ENCODE measurements around the gene ANKRD30B. TPM values are rescaled to one million over a fixed set of nuclear protein-coding genes. Genes with fewer than 3 reads are reported as not detected.
"Not testable (repeated sequence)": the region's sequence is repeated elsewhere in the genome, so short reads cannot be mapped to it uniquely, and the experiment has no call there.

The ANKRD30B gene
- total RNA-seq, 2 experiments from 2014 or later = not detected

- DNase-seq; CTCF ChIA-PET; H3K9me3 Mint-ChIP-seq; H3K27me3 Mint-ChIP-seq; H3K27ac Mint-ChIP-seq; H3K36me3 Mint-ChIP-seq (ENCODE audit: low read depth); H3K4me3 Mint-ChIP-seq; POLR2A ChIA-PET; H3K4me1 Mint-ChIP-seq: not testable (repeated sequence)
These were observed 120.9 kb downstream of the ANKRD30B start for GRCh38 chr18:14868825-14869224.

- H3K4me3 Mint-ChIP-seq; H3K9me3 Mint-ChIP-seq; H3K27ac Mint-ChIP-seq; POLR2A ChIA-PET; H3K27me3 Mint-ChIP-seq; H3K36me3 Mint-ChIP-seq (ENCODE audit: low read depth); H3K4me1 Mint-ChIP-seq; DNase-seq; CTCF ChIA-PET: not testable (repeated sequence)
These were observed 130.9 kb downstream of the ANKRD30B start for GRCh38 chr18:14878826-14879225.

- ChIA-PET POLR2A (no interaction called here), CTCF (no interaction called here)
- no peaks in the 10 kb centered on the region for H3K4me1 Mint-ChIP-seq
- H3K27me3 Mint-ChIP-seq = no peaks in the 10 kb centered on the region
- H3K36me3 Mint-ChIP-seq (ENCODE audit: low read depth) = no peaks in the 10 kb centered on the region
- DNase-seq = no peak
- H3K27ac Mint-ChIP-seq = no peak overlapping the region
- H3K9me3 Mint-ChIP-seq = no peaks in the 10 kb centered on the region
- no peak overlapping the region for H3K4me3 Mint-ChIP-seq
These were observed 152.5 kb downstream of the ANKRD30B start for GRCh38 chr18:14900435-14900834.

Other genes starting within 250 kb of the ANKRD30B start
- not detected for gene POTEC, start 204.6 kb upstream of the ANKRD30B start, total RNA-seq

Measured in activated CD4-positive, alpha-beta memory T cell treated with anti-CD3 and anti-CD28 coated beads, Interleukin-2, amount 10 ng/mL, durations not matched to agents 7 days and 5 days (primary cell).